ENCODE data around the gene PGBD1. TPM values are rescaled to one million over a fixed set of nuclear protein-coding genes. Genes with fewer than 3 reads are reported as not detected.
A peak's percentile ranks its signal among the peaks of the same experiment; 100 is the strongest.

Gene PGBD1
- total and polyA plus RNA-seq, 10 of the 15 experiments (the other 5 are each of a cell fraction or from before 2014, with no cell fraction given), result 1.9 to 4.9 (median 3.8) TPM

- DNase-seq (ENCODE audit: low read depth, low spot score) (no peak), FAIRE-seq (no peak), ATAC-seq (no peak)
- Histone ChIP-seq H3K4me3 (no peak overlapping the region), H2AFZ (ENCODE audit: control insufficient read depth, low read depth, low read length) (0 out of 2 replicates have a peak overlapping the region, but pooled peaks have one; percentile 9), H3K9me3 (replicated peaks; ENCODE audit: control insufficient read depth, insufficient read depth, low read length) (no peaks in the 10 kb centered on the region; the same call in 2 of the 3 replicates), H4K20me1 (ENCODE audit: control insufficient read depth, insufficient read depth) (no peaks in the 10 kb centered on the region), H3K27ac (ENCODE audit: control insufficient read depth, insufficient read depth) (no peak overlapping the region), H3K9ac (ENCODE audit: control insufficient read depth, insufficient read depth, low read length) (no peak overlapping the region), H3K27me3 (replicated peaks in 1 of 2; ENCODE audit: control insufficient read depth in 2 of 2, insufficient read depth in 2 of 2, low read length in 1 of 2) (no peaks in the 10 kb centered on the region), H3K4me1 (ENCODE audit: control insufficient read depth, insufficient read depth, low read length) (peaks cover 14% of the 10 kb centered on the region), H3K4me2 (ENCODE audit: control insufficient read depth, insufficient read depth) (peak overlapping the region; percentile 93), H3K36me3 (ENCODE audit: control insufficient read depth in 2 of 2, insufficient read depth in 2 of 2, low read length in 1 of 2) (no peaks in the 10 kb centered on the region), H3K79me2 (ENCODE audit: control insufficient read depth, insufficient read depth, low read length) (no peaks in the 10 kb centered on the region)
- intact Hi-C loops (cut with micrococcal nuclease; ENCODE audit: unreplicated experiment), result loop anchor here (1.0 to 5.0 kb wide), 2 partner anchors 67 to 196 kb away; partner anchors contain the start of gene ZSCAN26
- WGBS (ENCODE audit: insufficient coverage, insufficient replicate concordance, low lambda C conversion rate, missing lambda C conversion rate), result 86% methylated on average over 7 of the region's 7 CpGs
- RAD21 ChIA-PET (ENCODE audit: unreplicated experiment), result interaction anchor here (0.6 to 1.2 kb wide), 6 partner anchors 17 to 672 kb away, joined by 3 to 7 read pairs (median 3); partner anchors contain the start of genes ZKSCAN4 and ZSCAN26
- in situ Hi-C loops (cut with MboI), result loop anchor here (25.0 kb wide), 1 partner anchor 1672 kb away; the partner anchor contains the start of gene ZNF322
- POLR2A ChIA-PET, result interaction anchor here (0.6 to 1.1 kb wide), 4 partner anchors 9 to 194 kb away, joined by 3 to 4 read pairs (median 3); no protein-coding TSS in a partner anchor
- SMC1A ChIA-PET (ENCODE audit: uncharacterized antibody, unreplicated experiment), result interaction anchor here (0.7 to 4.8 kb wide), 5 partner anchors 10 to 67 kb away, joined by 3 to 22 read pairs (median 4); partner anchors contain the start of gene ZSCAN26
- TF ChIP-seq IRF5 (IDR thresholded peaks at IDR 0.05; ENCODE audit: borderline replicate concordance) (no peak), CHD2 (IDR thresholded peaks at IDR 0.05; ENCODE audit: borderline replicate concordance, low read depth, low read length) (no peak), ZNF384 (IDR thresholded peaks at IDR 0.05; ENCODE audit: borderline replicate concordance, low read depth, low read length) (no peak), ZNF622 (IDR thresholded peaks at IDR 0.05) (no peak), HSF1 (IDR thresholded peaks at IDR 0.05; ENCODE audit: low read depth, low read length) (no peak), RB1 (IDR thresholded peaks at IDR 0.05; ENCODE audit: borderline replicate concordance) (no peak), TARDBP (IDR thresholded peaks at IDR 0.05; ENCODE audit: borderline replicate concordance) (no peak), MTA2 (IDR thresholded peaks at IDR 0.05; ENCODE audit: low read depth) (peak; percentile 38), MLLT1 (IDR thresholded peaks at IDR 0.05) (0 out of 2 replicates have a peak, but pooled peaks have one; percentile 28), IRF3 (IDR thresholded peaks at IDR 0.05) (no peak), USF1 (IDR thresholded peaks at IDR 0.05; ENCODE audit: borderline replicate concordance, extremely low read length, insufficient read depth, low read depth, low read length) (no peak), CHD1 (IDR thresholded peaks at IDR 0.05; ENCODE audit: low read depth, low read length) (no peak), IKZF2 (IDR thresholded peaks at IDR 0.05) (no peak), FOXM1 (IDR thresholded peaks at IDR 0.05; ENCODE audit: low read depth, low read length) (no peak), RELA (IDR thresholded peaks at IDR 0.05; ENCODE audit: borderline replicate concordance, partially characterized antibody) (no peak), LARP7 (IDR thresholded peaks at IDR 0.05) (no peak)
- CTCF ChIA-PET, result interaction anchor here (0.6 to 4.6 kb wide), 6 partner anchors 10 to 622 kb away, joined by 3 to 50 read pairs (median 4); partner anchors contain the start of gene ZSCAN26
- no TSS peak for BruUV-seq (replicated peaks)
These were observed 53.1 kb downstream of the PGBD1 start for GRCh38 chr6:28334286-28335039.
